ENCODE measurements around the gene TTLL4.

The TTLL4 gene

GRCh38 chr2:218748741-218749441, 38.3 kb downstream of the TTLL4 start:
- TF ChIP-seq CTCF (IDR thresholded peaks at IDR 0.05; ENCODE audit: low read length, missing control alignments) = no peak
- H3K4me3 ChIP-seq (replicated peaks; ENCODE audit: low read depth, low read length) = no peak overlapping the region
- DNase-seq (ENCODE audit: low read depth) = no peak

- no peak for DNase-seq (ENCODE audit: low read depth)
- no peak for TF ChIP-seq CTCF (IDR thresholded peaks at IDR 0.05; ENCODE audit: low read length, missing control alignments)
- H3K4me3 ChIP-seq (replicated peaks; ENCODE audit: low read depth, low read length) = no peak overlapping the region
Observed at GRCh38 chr2:218754201-218754600, 43.6 kb downstream of the TTLL4 start.

GRCh38 chr2:218754781-218755180, 44.1 kb downstream of the TTLL4 start:
- no peak for DNase-seq (ENCODE audit: low read depth)
- H3K4me3 ChIP-seq (replicated peaks; ENCODE audit: low read depth, low read length) = no peak overlapping the region
- no peak for TF ChIP-seq CTCF (IDR thresholded peaks at IDR 0.05; ENCODE audit: low read length, missing control alignments)

- H3K4me3 ChIP-seq (replicated peaks; ENCODE audit: low read depth, low read length) = no peak overlapping the region
- TF ChIP-seq CTCF (IDR thresholded peaks at IDR 0.05; ENCODE audit: low read length, missing control alignments) = no peak
Observed at GRCh38 chr2:218755198-218755566, 44.5 kb downstream of the TTLL4 start.

GRCh38 chr2:218755567-218756404, 45.2 kb downstream of the TTLL4 start:
- no peak for DNase-seq (ENCODE audit: low read depth)
- H3K4me3 ChIP-seq (replicated peaks; ENCODE audit: low read depth, low read length) = no peak overlapping the region
- TF ChIP-seq CTCF (IDR thresholded peaks at IDR 0.05; ENCODE audit: low read length, missing control alignments) = no peak

More at GRCh38 chr2:218755198-218755566, 44.5 kb downstream of the TTLL4 start:
- DNase-seq (ENCODE audit: low read depth) = no peak

- no peak overlapping the region for H3K4me3 ChIP-seq (replicated peaks; ENCODE audit: low read depth, low read length)
- no peak for DNase-seq (ENCODE audit: low read depth)
- TF ChIP-seq CTCF (IDR thresholded peaks at IDR 0.05; ENCODE audit: low read length, missing control alignments) = no peak
Observed at GRCh38 chr2:218756599-218757377, 46.2 kb downstream of the TTLL4 start.

All from fibroblast of pulmonary artery (primary cell).